H1 (cell line): ENCODE results near the gene FOXL2NB.

Experiments used
- ASH2L ChIP-seq: fragments of 200-600, 300-600 bp; sonication (generic); IDR thresholded peaks from one replicate; pipeline ENCODE4 v1.7.1; 2017; ENCODE audit warnings: low read length
- CHD2 ChIP-seq: IDR thresholded peaks from 2 replicates; pipeline ENCODE4 v1.6.1; 2012; ENCODE audit warnings: low read length, improper control_type of control experiment
- EZH2 ChIP-seq: fragments of 200-600 bp; sonication (generic); IDR thresholded peaks from 2 replicates; pipeline ENCODE4 v1.7.1; 2012; ENCODE audit warnings: low read depth, mild to moderate bottlenecking, moderate library complexity, low read length, inconsistent platforms; ENCODE audit not compliant: severe bottlenecking
- GABPA ChIP-seq: IDR thresholded peaks from 2 replicates; pipeline ENCODE4 v1.6.1; 2011; ENCODE audit warnings: mild to moderate bottlenecking, low read length, moderate library complexity, borderline replicate concordance; ENCODE audit not compliant: insufficient read depth
- HDAC6 ChIP-seq: IDR thresholded peaks from one replicate; pipeline ENCODE4 v1.7.1; 2012; ENCODE audit warnings: low read depth, mild to moderate bottlenecking, inconsistent platforms, low read length, moderate library complexity
- NANOG ChIP-seq: IDR thresholded peaks from 2 replicates; pipeline ENCODE4 v1.6.1; 2011; ENCODE audit warnings: low read length, low read depth, mild to moderate bottlenecking, inconsistent platforms; ENCODE audit not compliant: insufficient read depth, poor library complexity, severe bottlenecking
- NRF1 ChIP-seq: IDR thresholded peaks from 2 replicates; pipeline ENCODE4 v1.6.1; 2011; ENCODE audit warnings: mild to moderate bottlenecking, low read depth, low read length, improper control_type of control experiment
- RNF2 ChIP-seq: fragments of 200-900, 300-1000 bp; sonication (generic); IDR thresholded peaks from 2 replicates; pipeline ENCODE4 v1.7.1; 2016; ENCODE audit warnings: borderline replicate concordance, low read depth, mild to moderate bottlenecking, antibody characterized with exemption, low read length; ENCODE audit not compliant: poor library complexity, severe bottlenecking; ENCODE audit errors: missing control alignments
- SIX5 ChIP-seq: IDR thresholded peaks from 2 replicates; pipeline ENCODE4 v1.6.1; 2011; ENCODE audit warnings: mild to moderate bottlenecking, low read depth, low read length
- SUZ12 ChIP-seq: fragments of 200-600 bp; sonication (generic); IDR thresholded peaks from 2 replicates; pipeline ENCODE4 v1.6.1; 2012; ENCODE audit warnings: mild to moderate bottlenecking, inconsistent platforms, low read length, moderate library complexity, mixed read lengths
- TBP ChIP-seq: IDR thresholded peaks from 2 replicates; pipeline ENCODE4 v1.6.1; 2011; ENCODE audit warnings: low read depth, low read length, improper control_type of control experiment
- YY1 ChIP-seq: IDR thresholded peaks from 2 replicates; pipeline ENCODE4 v1.6.1; 2011; ENCODE audit warnings: low read depth, mild to moderate bottlenecking, low read length
- TF ChIP-seq, protein P1 (sequence below): fragments of 300-600 bp; sonication (generic); IDR thresholded peaks from 2 replicates; pipeline ENCODE4 v1.7.1; 2012; ENCODE audit warnings: low read length, moderate library complexity, mild to moderate bottlenecking, inconsistent platforms; ENCODE audit not compliant: insufficient replicate concordance
- TF ChIP-seq, protein P2 (sequence below), 3 experiments: IDR thresholded peaks; 1 replicate in 2 of 3; 2 replicates in 1 of 3; pipeline versions ENCODE4 v1.5.1 to v1.6.1; 2011; ENCODE audit warnings: low read length in 3 of 3, mild to moderate bottlenecking in 3 of 3, inconsistent platforms in 2 of 3, low read depth in 1 of 3, moderate library complexity in 1 of 3; ENCODE audit not compliant: insufficient read depth in 1 of 3; ENCODE audit errors: control extremely low read depth in 1 of 3

DNA sequence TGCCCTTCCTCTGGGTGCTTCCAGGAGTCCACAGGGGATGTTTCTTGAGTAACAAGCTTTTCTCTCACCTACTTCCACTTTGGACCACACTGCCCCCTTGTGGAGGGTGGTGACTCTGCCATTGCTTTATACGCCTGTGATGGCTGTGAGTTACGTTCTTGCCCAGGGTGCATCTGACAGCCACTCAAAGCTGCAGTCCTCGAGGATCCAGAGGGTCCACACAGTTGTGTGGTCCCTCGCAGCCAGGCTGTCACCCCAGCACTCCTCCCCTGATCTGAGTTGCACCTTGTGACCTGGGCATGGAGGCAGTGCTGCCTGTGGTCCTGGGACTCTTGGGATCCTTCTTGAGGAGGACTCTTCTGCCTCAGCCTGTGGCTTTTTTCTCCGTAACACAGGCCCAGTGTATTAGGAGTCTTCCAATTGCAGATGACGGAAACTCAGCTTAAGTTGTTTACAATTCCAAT is 23.5 kb upstream of the FOXL2NB start:
- TF ChIP-seq RNF2, result no peak
- TF ChIP-seq, protein P1, sequence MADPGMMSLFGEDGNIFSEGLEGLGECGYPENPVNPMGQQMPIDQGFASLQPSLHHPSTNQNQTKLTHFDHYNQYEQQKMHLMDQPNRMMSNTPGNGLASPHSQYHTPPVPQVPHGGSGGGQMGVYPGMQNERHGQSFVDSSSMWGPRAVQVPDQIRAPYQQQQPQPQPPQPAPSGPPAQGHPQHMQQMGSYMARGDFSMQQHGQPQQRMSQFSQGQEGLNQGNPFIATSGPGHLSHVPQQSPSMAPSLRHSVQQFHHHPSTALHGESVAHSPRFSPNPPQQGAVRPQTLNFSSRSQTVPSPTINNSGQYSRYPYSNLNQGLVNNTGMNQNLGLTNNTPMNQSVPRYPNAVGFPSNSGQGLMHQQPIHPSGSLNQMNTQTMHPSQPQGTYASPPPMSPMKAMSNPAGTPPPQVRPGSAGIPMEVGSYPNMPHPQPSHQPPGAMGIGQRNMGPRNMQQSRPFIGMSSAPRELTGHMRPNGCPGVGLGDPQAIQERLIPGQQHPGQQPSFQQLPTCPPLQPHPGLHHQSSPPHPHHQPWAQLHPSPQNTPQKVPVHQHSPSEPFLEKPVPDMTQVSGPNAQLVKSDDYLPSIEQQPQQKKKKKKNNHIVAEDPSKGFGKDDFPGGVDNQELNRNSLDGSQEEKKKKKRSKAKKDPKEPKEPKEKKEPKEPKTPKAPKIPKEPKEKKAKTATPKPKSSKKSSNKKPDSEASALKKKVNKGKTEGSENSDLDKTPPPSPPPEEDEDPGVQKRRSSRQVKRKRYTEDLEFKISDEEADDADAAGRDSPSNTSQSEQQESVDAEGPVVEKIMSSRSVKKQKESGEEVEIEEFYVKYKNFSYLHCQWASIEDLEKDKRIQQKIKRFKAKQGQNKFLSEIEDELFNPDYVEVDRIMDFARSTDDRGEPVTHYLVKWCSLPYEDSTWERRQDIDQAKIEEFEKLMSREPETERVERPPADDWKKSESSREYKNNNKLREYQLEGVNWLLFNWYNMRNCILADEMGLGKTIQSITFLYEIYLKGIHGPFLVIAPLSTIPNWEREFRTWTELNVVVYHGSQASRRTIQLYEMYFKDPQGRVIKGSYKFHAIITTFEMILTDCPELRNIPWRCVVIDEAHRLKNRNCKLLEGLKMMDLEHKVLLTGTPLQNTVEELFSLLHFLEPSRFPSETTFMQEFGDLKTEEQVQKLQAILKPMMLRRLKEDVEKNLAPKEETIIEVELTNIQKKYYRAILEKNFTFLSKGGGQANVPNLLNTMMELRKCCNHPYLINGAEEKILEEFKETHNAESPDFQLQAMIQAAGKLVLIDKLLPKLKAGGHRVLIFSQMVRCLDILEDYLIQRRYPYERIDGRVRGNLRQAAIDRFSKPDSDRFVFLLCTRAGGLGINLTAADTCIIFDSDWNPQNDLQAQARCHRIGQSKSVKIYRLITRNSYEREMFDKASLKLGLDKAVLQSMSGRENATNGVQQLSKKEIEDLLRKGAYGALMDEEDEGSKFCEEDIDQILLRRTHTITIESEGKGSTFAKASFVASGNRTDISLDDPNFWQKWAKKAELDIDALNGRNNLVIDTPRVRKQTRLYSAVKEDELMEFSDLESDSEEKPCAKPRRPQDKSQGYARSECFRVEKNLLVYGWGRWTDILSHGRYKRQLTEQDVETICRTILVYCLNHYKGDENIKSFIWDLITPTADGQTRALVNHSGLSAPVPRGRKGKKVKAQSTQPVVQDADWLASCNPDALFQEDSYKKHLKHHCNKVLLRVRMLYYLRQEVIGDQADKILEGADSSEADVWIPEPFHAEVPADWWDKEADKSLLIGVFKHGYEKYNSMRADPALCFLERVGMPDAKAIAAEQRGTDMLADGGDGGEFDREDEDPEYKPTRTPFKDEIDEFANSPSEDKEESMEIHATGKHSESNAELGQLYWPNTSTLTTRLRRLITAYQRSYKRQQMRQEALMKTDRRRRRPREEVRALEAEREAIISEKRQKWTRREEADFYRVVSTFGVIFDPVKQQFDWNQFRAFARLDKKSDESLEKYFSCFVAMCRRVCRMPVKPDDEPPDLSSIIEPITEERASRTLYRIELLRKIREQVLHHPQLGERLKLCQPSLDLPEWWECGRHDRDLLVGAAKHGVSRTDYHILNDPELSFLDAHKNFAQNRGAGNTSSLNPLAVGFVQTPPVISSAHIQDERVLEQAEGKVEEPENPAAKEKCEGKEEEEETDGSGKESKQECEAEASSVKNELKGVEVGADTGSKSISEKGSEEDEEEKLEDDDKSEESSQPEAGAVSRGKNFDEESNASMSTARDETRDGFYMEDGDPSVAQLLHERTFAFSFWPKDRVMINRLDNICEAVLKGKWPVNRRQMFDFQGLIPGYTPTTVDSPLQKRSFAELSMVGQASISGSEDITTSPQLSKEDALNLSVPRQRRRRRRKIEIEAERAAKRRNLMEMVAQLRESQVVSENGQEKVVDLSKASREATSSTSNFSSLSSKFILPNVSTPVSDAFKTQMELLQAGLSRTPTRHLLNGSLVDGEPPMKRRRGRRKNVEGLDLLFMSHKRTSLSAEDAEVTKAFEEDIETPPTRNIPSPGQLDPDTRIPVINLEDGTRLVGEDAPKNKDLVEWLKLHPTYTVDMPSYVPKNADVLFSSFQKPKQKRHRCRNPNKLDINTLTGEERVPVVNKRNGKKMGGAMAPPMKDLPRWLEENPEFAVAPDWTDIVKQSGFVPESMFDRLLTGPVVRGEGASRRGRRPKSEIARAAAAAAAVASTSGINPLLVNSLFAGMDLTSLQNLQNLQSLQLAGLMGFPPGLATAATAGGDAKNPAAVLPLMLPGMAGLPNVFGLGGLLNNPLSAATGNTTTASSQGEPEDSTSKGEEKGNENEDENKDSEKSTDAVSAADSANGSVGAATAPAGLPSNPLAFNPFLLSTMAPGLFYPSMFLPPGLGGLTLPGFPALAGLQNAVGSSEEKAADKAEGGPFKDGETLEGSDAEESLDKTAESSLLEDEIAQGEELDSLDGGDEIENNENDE, result no peak
- TF ChIP-seq, protein P2, sequence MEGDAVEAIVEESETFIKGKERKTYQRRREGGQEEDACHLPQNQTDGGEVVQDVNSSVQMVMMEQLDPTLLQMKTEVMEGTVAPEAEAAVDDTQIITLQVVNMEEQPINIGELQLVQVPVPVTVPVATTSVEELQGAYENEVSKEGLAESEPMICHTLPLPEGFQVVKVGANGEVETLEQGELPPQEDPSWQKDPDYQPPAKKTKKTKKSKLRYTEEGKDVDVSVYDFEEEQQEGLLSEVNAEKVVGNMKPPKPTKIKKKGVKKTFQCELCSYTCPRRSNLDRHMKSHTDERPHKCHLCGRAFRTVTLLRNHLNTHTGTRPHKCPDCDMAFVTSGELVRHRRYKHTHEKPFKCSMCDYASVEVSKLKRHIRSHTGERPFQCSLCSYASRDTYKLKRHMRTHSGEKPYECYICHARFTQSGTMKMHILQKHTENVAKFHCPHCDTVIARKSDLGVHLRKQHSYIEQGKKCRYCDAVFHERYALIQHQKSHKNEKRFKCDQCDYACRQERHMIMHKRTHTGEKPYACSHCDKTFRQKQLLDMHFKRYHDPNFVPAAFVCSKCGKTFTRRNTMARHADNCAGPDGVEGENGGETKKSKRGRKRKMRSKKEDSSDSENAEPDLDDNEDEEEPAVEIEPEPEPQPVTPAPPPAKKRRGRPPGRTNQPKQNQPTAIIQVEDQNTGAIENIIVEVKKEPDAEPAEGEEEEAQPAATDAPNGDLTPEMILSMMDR (IDR thresholded peaks at IDR 0.05; ENCODE audit: control extremely low read depth in 1 of 3, insufficient read depth in 1 of 3, low read depth in 1 of 3, low read length in 3 of 3), result peak; percentile 82 to 96 (median 86)
- TF ChIP-seq HDAC6, result no peak
- TF ChIP-seq CHD2, result no peak
- TF ChIP-seq NANOG, result no peak
- TF ChIP-seq YY1, result peak; percentile 77
- TF ChIP-seq ASH2L, result no peak
- no peak for TF ChIP-seq EZH2
- no peak for TF ChIP-seq SIX5
- TF ChIP-seq SUZ12, result no peak
- no peak for TF ChIP-seq NRF1
- no peak for TF ChIP-seq TBP
- TF ChIP-seq GABPA, result no peak
